Esophagus muscularis mucosa (tissue), 4 donors: Measurements from ENCODE around the gene GFPT2. TPM values are rescaled to one million over a fixed set of nuclear protein-coding genes. Genes with fewer than 3 reads are reported as not detected.

ENCODE experiments used
- DNase-seq: peaks from one replicate; pipeline ENCODE4 v3.0.0-alpha.2; 2017; ENCODE audit errors: extremely low spot score
- H3K27ac ChIP-seq, 4 donors: fragments of 200-600 bp; sonication (generic); replicated peaks in 1 of 4; 1 replicate in 3 of 4; 2 replicates in 1 of 4; pipeline ENCODE4 v1.5.1; 2016 to 2019; ENCODE audit warnings: mild to moderate bottlenecking in 1 of 4
- H3K27me3 ChIP-seq, 4 donors: fragments of 200-600 bp; sonication (generic); one replicate each; pipeline versions ENCODE4 v1.5.1 to v1.6.0; 2016 to 2019
- H3K36me3 ChIP-seq, 4 donors: fragments of 200-600 bp; sonication (generic); one replicate each; pipeline ENCODE4 v1.5.1; 2016 to 2019
- H3K4me1 ChIP-seq, 4 donors: fragments of 200-600 bp; sonication (generic); one replicate each; pipeline ENCODE4 v1.5.1; 2016 to 2019
- H3K4me3 ChIP-seq, 4 donors: fragments of 200-600 bp; sonication (generic); 1 replicate in 2 of 4; 2 replicates in 2 of 4; pipeline ENCODE4 v1.5.1; 2016 to 2019; ENCODE audit warnings: mild to moderate bottlenecking in 4 of 4, moderate library complexity in 1 of 4
- H3K9me3 ChIP-seq, 4 donors: fragments of 200-600 bp; sonication (generic); 1 replicate in 3 of 4; 2 replicates in 1 of 4; pipeline ENCODE4 v1.5.1; 2016 to 2019
- CTCF ChIP-seq, 3 experiments: fragments of 200-600 bp in 2 of 3; fragments of 450-650 bp in 1 of 3; sonication (generic) in 2 of 3; IDR thresholded peaks; one replicate each; pipeline ENCODE4 v1.5.1; 2017 to 2019; ENCODE audit warnings: antibody characterized with exemption in 3 of 3, mild to moderate bottlenecking in 2 of 3, moderate library complexity in 1 of 3
- EP300 ChIP-seq: sonication (generic); formaldehyde crosslinking; IDR thresholded peaks from one replicate; pipeline ENCODE4 v1.6.1; 2017; ENCODE audit warnings: antibody characterized with exemption
- POLR2A ChIP-seq: fragments of 450-650 bp; IDR thresholded peaks from one replicate; pipeline ENCODE4 v1.6.1; 2017; ENCODE audit warnings: antibody characterized with exemption, moderate library complexity, mild to moderate bottlenecking, low read depth
- POLR2AphosphoS5 ChIP-seq, 2 donors: sonication (generic); formaldehyde crosslinking; IDR thresholded peaks; one replicate each; pipeline ENCODE4 v1.6.1; 2017; ENCODE audit warnings: antibody characterized with exemption in 2 of 2
- WGBS: methylation state at CpG from one replicate; pipeline ENCODE4 v1.1.5; 2018; 5-methylcytosine and 5-hydroxymethylcytosine counted together
- intact Hi-C: fragments of 100-400 bp; cut with DNase I; formaldehyde crosslinking; loops from one replicate; pipeline ENCODE4 v1.15.1; 2023
- total RNA-seq, 4 donors: library from RNA; depleted of rRNA; stranded (reverse); fragments of >200 nt; gene quantifications; one replicate each; pipeline versions ENCODE4 v1.1.0 to v1.2.1, GENCODE V29; 2016

The GFPT2 gene
- total RNA-seq, 4 donors from 2014 or later: 30.1 to 114 (median 33.6) TPM

DNA sequence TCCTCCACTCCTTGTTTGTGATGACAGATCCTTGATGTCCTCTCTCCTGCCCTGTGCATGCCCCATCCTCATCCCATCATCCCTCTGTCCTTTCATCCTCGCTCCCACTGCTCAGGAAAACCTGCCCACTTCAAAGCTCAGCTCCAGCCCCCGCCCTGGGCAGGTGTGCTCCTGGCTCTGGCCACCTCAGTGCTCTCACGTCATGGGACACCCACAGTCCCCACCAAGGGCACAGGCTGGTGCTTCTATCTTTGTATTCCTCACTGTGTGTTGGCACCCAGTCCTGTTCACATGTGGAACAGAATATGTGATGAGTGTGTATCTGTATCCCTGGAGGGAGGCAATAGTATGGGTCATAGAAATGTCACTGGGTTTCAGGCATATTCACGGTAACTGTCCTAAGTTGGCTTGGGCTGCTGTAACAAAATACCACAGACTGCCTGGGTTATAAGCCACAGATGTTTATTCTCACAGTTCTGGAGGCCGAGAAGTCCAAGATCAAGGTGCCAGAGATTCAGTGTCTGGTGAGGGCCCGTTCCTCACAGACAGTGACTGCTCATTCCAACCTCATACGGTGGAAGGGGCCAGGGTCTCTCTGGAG lies 13.5 kb downstream of the GFPT2 start:
- TF ChIP-seq EP300: no peak
- TF ChIP-seq POLR2A: no peak
- no peak overlapping the region for H3K27ac ChIP-seq
- no peaks in the 10 kb centered on the region for H3K9me3 ChIP-seq
- H3K4me3 ChIP-seq: no peak overlapping the region
- intact Hi-C loops: no loop called here
- H3K4me1 ChIP-seq: peaks cover 8 to 26% (median 21%) of the 10 kb centered on the region in 4 donors
- WGBS: 95% methylated on average over 7 of the region's 7 CpGs
- DNase-seq: no peak
- H3K36me3 ChIP-seq: peaks cover 27 to 39% (median 33%) of the 10 kb centered on the region in 4 donors
- no peaks in the 10 kb centered on the region for H3K27me3 ChIP-seq

GRCh38 chr5:180338001-180338707 lies 15.0 kb downstream of the GFPT2 start:
- H3K9me3 ChIP-seq: no peaks in the 10 kb centered on the region
- H3K27ac ChIP-seq: no peak overlapping the region
- no peak for TF ChIP-seq EP300
- no peak for TF ChIP-seq POLR2AphosphoS5 (IDR thresholded peaks at IDR 0.05)
- no peak for TF ChIP-seq POLR2A
- TF ChIP-seq CTCF (IDR thresholded peaks at IDR 0.05): no peak
- DNase-seq: no peak
- intact Hi-C loops: no loop called here
- 94% methylated on average over 21 of the region's 22 CpGs for WGBS
- H3K4me3 ChIP-seq: no peak overlapping the region
- no peaks in the 10 kb centered on the region for H3K27me3 ChIP-seq
- peaks cover 27 to 52% (median 38%) of the 10 kb centered on the region in 4 donors for H3K36me3 ChIP-seq
- H3K4me1 ChIP-seq: peaks cover under 1 to 16% (median 6%) of the 10 kb centered on the region in 4 donors

GRCh38 chr5:180336234-180337020 lies 16.7 kb downstream of the GFPT2 start:
- Histone ChIP-seq H3K4me3 (no peak overlapping the region), H3K4me1 (peaks cover 0 to 13% (median 8%) of the 10 kb centered on the region in 4 donors), H3K27ac (no peak overlapping the region), H3K9me3 (no peaks in the 10 kb centered on the region), H3K36me3 (peaks cover 27 to 53% (median 38%) of the 10 kb centered on the region in 4 donors), H3K27me3 (no peaks in the 10 kb centered on the region)
- intact Hi-C loops: no loop called here
- 96% methylated on average over 29 of the region's 34 CpGs for WGBS
- no peak for DNase-seq
- no peak for TF ChIP-seq POLR2AphosphoS5 (IDR thresholded peaks at IDR 0.05)
- TF ChIP-seq CTCF (IDR thresholded peaks at IDR 0.05): no peak
- no peak for TF ChIP-seq POLR2A
- TF ChIP-seq EP300: no peak

GRCh38 chr5:180335614-180336233 lies 17.4 kb downstream of the GFPT2 start:
- H3K4me1 ChIP-seq: peaks cover 0 to 17% (median 6%) of the 10 kb centered on the region in 4 donors
- H3K27me3 ChIP-seq: no peaks in the 10 kb centered on the region
- H3K9me3 ChIP-seq: no peaks in the 10 kb centered on the region
- intact Hi-C loops: no loop called here
- no peak overlapping the region for H3K4me3 ChIP-seq
- TF ChIP-seq POLR2AphosphoS5 (IDR thresholded peaks at IDR 0.05) (no peak), EP300 (no peak), CTCF (IDR thresholded peaks at IDR 0.05) (no peak), POLR2A (no peak)
- DNase-seq: no peak
- H3K27ac ChIP-seq: no peak overlapping the region
- H3K36me3 ChIP-seq: peaks cover 27 to 53% (median 38%) of the 10 kb centered on the region in 4 donors
- WGBS: 98% methylated on average over 19 of the region's 19 CpGs
